ENCODE data around the gene TRABD2B.

Gene TRABD2B

DNA sequence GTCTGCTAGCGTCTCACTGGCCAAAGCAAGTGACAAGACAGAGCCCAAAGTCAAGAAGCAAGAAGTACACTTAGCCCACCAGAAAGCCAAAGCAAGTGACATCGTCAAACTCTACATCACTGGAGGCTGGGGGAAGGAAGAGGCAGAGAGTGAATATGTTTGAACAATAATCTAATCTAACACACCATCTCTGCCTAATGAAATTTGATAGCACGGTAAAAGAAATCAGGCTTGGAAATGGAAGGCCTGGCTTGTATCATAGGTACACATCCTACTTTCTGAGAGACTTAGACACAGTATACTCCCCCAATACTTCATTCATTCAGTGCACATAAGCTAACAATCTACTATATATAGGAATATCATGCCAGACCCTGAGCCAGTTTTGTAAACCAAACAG, 26.3 kb downstream of the TRABD2B start:
- no peak for TF ChIP-seq CTCF (conservative IDR thresholded peaks at IDR 0.05; ENCODE audit: low read depth, low read length)
- no peak for DNase-seq (ENCODE audit: low read depth)
- H3K4me3 ChIP-seq (ENCODE audit: low read length), result no peak overlapping the region

DNA sequence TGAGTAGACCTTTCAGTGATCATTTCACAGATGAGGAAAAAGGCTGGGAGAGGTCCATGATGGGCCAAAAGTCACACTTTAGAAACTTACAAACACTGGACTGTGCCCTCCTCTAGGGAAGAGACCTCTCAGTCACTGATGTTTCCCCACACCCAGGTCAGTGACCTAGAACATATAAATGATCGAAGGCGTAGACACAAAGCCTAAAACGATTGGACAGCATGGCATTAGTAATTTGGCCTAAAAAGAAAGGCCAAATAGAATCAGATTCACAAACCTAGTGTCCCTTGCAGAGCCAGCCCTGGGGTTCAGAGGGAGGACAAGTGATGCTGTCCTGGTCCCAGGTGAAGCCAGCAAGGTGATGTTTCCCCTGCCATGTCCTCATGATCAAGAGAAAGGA, 27.7 kb downstream of the TRABD2B start:
- TF ChIP-seq CTCF (conservative IDR thresholded peaks at IDR 0.05; ENCODE audit: low read depth, low read length), result no peak
- H3K4me3 ChIP-seq (ENCODE audit: low read length), result no peak overlapping the region
- DNase-seq (ENCODE audit: low read depth), result no peak

DNA sequence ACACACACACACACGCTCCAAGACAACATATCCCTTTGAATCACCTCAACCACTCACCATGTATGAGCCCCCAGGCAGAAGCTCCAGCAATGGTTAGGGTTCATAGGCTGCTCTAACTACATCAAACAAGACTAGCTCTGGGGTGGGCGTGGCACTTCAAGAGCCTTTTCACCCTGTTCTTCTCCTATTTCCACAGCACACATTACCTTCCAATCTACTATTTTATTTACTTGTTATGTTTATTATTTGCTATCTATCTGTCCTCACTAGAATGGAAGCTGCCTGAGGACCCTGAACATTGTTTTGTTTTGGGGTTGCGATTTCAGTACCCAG, 28.7 kb downstream of the TRABD2B start:
- no peak overlapping the region for H3K4me3 ChIP-seq (ENCODE audit: low read length)
- no peak for DNase-seq (ENCODE audit: low read depth)
- TF ChIP-seq CTCF (conservative IDR thresholded peaks at IDR 0.05; ENCODE audit: low read depth, low read length), result no peak

GRCh38 chr1:47967864-47968555, 29.2 kb downstream of the TRABD2B start:
- no peak for TF ChIP-seq CTCF (conservative IDR thresholded peaks at IDR 0.05; ENCODE audit: low read depth, low read length)
- no peak overlapping the region for H3K4me3 ChIP-seq (ENCODE audit: low read length)
- DNase-seq (ENCODE audit: low read depth), result no peak

DNA sequence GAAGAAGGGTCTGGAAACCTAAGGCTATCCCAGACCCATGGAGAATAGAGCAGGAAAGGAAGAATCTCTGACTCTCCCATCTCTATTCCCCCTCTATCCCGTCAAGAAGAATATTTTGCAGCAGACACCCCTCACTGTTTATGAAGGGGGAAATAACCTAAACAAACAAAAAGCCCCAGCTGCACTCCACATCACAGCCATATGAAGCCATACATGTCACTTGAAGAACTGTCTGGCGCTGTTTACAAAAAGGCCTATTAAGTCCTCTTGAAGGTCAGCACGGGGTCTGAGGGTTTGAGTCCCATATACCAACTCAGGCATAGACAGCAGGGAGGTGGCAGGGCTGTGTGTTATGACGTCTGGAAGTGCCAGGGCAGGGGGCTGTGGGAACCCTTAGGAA, 31.4 kb downstream of the TRABD2B start:
- no peak for DNase-seq (ENCODE audit: low read depth)
- no peak for TF ChIP-seq CTCF (conservative IDR thresholded peaks at IDR 0.05; ENCODE audit: low read depth, low read length)

DNA sequence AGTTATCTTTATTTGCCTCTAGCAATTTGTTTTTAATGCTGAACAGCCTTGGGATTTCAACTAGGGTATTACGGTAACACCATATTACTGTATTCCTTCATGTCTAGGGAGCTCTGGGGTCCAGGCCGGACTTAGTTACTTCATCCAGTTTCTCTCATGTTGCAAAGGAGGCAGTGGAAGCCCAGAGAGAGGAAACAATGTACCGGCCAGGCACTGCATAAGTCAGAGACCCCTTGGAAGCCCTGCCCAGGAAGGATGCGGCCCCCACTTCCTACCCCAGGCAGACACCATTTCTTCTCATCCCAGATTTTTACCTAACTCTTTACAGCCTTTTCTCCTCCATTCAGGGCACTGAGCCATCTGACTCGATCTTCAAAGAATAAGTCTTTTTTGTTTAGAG, 32.5 kb downstream of the TRABD2B start:
- H3K4me3 ChIP-seq (ENCODE audit: low read length), result no peak overlapping the region
- DNase-seq (ENCODE audit: low read depth), result no peak
- no peak for TF ChIP-seq CTCF (conservative IDR thresholded peaks at IDR 0.05; ENCODE audit: low read depth, low read length)

More for the DNA sequence above, 31.4 kb downstream of the TRABD2B start:
- H3K4me3 ChIP-seq (ENCODE audit: low read length), result no peak overlapping the region

GRCh38 chr1:47963568-47964358, 33.4 kb downstream of the TRABD2B start:
- H3K4me3 ChIP-seq (ENCODE audit: low read length), result no peak overlapping the region
- no peak for TF ChIP-seq CTCF (conservative IDR thresholded peaks at IDR 0.05; ENCODE audit: low read depth, low read length)
- no peak for DNase-seq (ENCODE audit: low read depth)

All from retinal pigment epithelial cell (primary cell).